Neural cell (in vitro differentiated cells): ENCODE measurements around the gene SYT13. TPM values are rescaled to one million over a fixed set of nuclear protein-coding genes. Genes with fewer than 3 reads are reported as not detected.

Experiments used
- H2AFZ ChIP-seq: fragments of 200-600, 300-800 bp; sonication (generic), shearing (Covaris generic); 2 replicates; pipeline ENCODE4 v1.6.0; 2014; ENCODE audit warnings: low read depth, mild to moderate bottlenecking, antibody characterized with exemption, low read length, moderate library complexity
- H3F3A ChIP-seq: fragments of 200-600 bp; shearing (Covaris generic); 2 replicates; pipeline ENCODE4 v1.6.1; 2016; ENCODE audit warnings: mild to moderate bottlenecking, moderate library complexity, mixed read lengths, antibody characterized with exemption, low read length; ENCODE audit not compliant: insufficient read depth, poor library complexity, severe bottlenecking
- H3K27ac ChIP-seq: fragments of 200-600, 300-800 bp; sonication (generic), shearing (Covaris generic); 2 replicates; pipeline ENCODE4 v1.5.1; 2014; ENCODE audit warnings: mild to moderate bottlenecking, low read length, moderate library complexity
- H3K27me3 ChIP-seq: fragments of 300-800, 200-600 bp; sonication (generic), shearing (Covaris generic); 2 replicates; pipeline ENCODE4 v1.6.0; 2014; ENCODE audit warnings: mild to moderate bottlenecking, low read depth, low read length, moderate library complexity; ENCODE audit not compliant: insufficient read depth
- H3K36me3 ChIP-seq: fragments of 300-800, 200-600 bp; sonication (generic), shearing (Covaris generic); 2 replicates; pipeline ENCODE4 v1.5.1; 2014; ENCODE audit warnings: mild to moderate bottlenecking, antibody characterized with exemption, low read length, moderate library complexity; ENCODE audit not compliant: insufficient read depth
- H3K4me2 ChIP-seq: fragments of 300-800, 200-600 bp; sonication (generic), shearing (Covaris generic); 2 replicates; pipeline ENCODE4 v1.6.0; 2014; ENCODE audit warnings: mild to moderate bottlenecking, low read length
- H3K4me3 ChIP-seq: fragments of 300-800, 200-600 bp; sonication (generic), shearing (Covaris generic); 2 replicates; pipeline ENCODE4 v1.5.1; 2014; ENCODE audit warnings: mild to moderate bottlenecking, low read length, moderate library complexity
- H3K79me2 ChIP-seq: fragments of 200-600 bp; shearing (Covaris generic); replicated peaks from 2 replicates; pipeline ENCODE4 v1.6.0; 2014; ENCODE audit warnings: mild to moderate bottlenecking, low read length, moderate library complexity; ENCODE audit not compliant: insufficient read depth
- H3K9ac ChIP-seq: fragments of 300-800, 200-600 bp; sonication (generic), shearing (Covaris generic); 2 replicates; pipeline ENCODE4 v1.6.1; 2016; ENCODE audit warnings: mild to moderate bottlenecking, low read length, mixed read lengths
- H3K9me2 ChIP-seq: fragments of 200-600 bp; shearing (Covaris generic); 2 replicates; pipeline ENCODE4 v1.6.1; 2016; ENCODE audit warnings: mild to moderate bottlenecking, low read length, mixed read lengths; ENCODE audit not compliant: insufficient read depth
- H3K9me3 ChIP-seq: fragments of 200-600, 300-800 bp; sonication (generic), shearing (Covaris generic); 2 replicates; pipeline ENCODE4 v1.6.1; 2016; ENCODE audit warnings: mild to moderate bottlenecking, mixed run types, low read length, moderate library complexity, mixed read lengths
- H4K20me1 ChIP-seq: fragments of 200-600 bp; shearing (Covaris generic); 2 replicates; pipeline ENCODE4 v1.6.1; 2016; ENCODE audit warnings: mild to moderate bottlenecking, mixed run types; ENCODE audit not compliant: insufficient read depth
- EP300 ChIP-seq: fragments of 450-650 bp; conservative IDR thresholded peaks from 2 replicates; pipeline ENCODE4 v1.6.1; 2014; ENCODE audit warnings: antibody characterized with exemption, mild to moderate bottlenecking, moderate library complexity; ENCODE audit not compliant: poor library complexity, severe bottlenecking
- EZH2 ChIP-seq: fragments of 200-600, 300-800 bp; shearing (Covaris generic), sonication (generic); IDR thresholded peaks from 2 replicates; pipeline ENCODE4 v1.6.1; 2014; ENCODE audit warnings: antibody characterized with exemption, low read length, borderline replicate concordance, mild to moderate bottlenecking; ENCODE audit not compliant: insufficient read depth, poor library complexity, severe bottlenecking
- MXI1 ChIP-seq: fragments of 450-650 bp; conservative IDR thresholded peaks from 2 replicates; pipeline ENCODE4 v1.6.1; 2014; ENCODE audit warnings: antibody characterized with exemption, mild to moderate bottlenecking; ENCODE audit not compliant: poor library complexity, severe bottlenecking
- POLR2AphosphoS5 ChIP-seq: IDR thresholded peaks from 2 replicates; pipeline ENCODE4 v1.6.1; 2012
- RAD21 ChIP-seq: fragments of 450-650 bp; conservative IDR thresholded peaks from 2 replicates; pipeline ENCODE4 v1.6.1; 2014; ENCODE audit warnings: antibody characterized with exemption, mild to moderate bottlenecking, moderate library complexity
- SMC3 ChIP-seq: fragments of 450-650 bp; conservative IDR thresholded peaks from 2 replicates; pipeline ENCODE4 v1.6.1; 2014; ENCODE audit warnings: antibody characterized with exemption, mild to moderate bottlenecking, moderate library complexity; ENCODE audit not compliant: poor library complexity
- TAF1 ChIP-seq: IDR thresholded peaks from 2 replicates; pipeline ENCODE4 v1.6.1; 2012; ENCODE audit warnings: low read depth
- polyA plus RNA-seq: library from polyadenylated mRNA; depleted of rRNA; stranded (reverse); fragments of >200 nt; gene quantifications from 2 replicates; pipeline ENCODE4 v1.2.3, GENCODE V29; 2014
- TF ChIP-seq, protein P1 (sequence below): fragments of 450-650 bp; IDR thresholded peaks from 2 replicates; pipeline ENCODE4 v1.5.1; 2014; ENCODE audit warnings: antibody characterized with exemption, mild to moderate bottlenecking, moderate library complexity; ENCODE audit not compliant: poor library complexity, severe bottlenecking
- TF ChIP-seq, protein P2 (sequence below): IDR thresholded peaks from 2 replicates; pipeline ENCODE4 v1.6.1; 2012; ENCODE audit warnings: borderline replicate concordance

The SYT13 gene
- polyA plus RNA-seq, 1 donor from 2014 or later: 60.8 TPM

DNA sequence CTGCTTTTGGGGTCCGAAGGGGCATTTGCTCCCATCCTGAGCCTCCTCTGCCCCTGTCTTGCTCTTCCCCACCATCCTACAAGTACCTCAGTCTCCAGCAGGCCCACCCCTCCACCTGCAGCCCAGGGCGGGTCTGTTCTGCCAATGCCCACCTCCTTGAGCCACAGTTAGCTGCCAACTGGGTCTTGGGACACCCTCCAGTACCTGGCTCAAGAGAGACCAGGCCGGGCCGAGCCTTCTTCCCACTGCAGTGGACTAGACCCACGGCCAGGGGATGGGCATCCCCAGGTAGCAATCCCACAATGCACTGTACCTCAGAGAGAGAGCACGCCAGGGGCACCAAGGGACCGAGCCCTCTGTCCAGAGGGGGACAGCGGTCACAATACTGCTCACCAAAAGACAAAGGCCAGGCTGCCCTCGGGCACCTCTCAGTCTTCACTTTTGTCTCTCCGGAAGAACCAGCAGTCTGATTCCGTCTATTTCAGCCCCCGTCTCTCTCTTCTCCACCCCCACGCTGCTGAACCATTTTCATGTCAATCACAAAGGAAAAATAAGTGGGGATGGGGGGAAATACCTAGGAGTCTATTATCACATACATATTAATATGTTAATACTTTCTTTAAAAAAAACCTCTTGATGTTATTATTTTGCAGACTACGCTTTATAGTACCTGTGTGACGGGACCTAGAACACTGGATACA, 51.7 kb downstream of the SYT13 start:
- H2AFZ ChIP-seq: no peak overlapping the region
- H3K9me2 ChIP-seq: no peaks in the 10 kb centered on the region
- no peaks in the 10 kb centered on the region for H3F3A ChIP-seq
- H3K79me2 ChIP-seq: no peaks in the 10 kb centered on the region
- no peak for TF ChIP-seq TAF1
- TF ChIP-seq, protein P1, sequence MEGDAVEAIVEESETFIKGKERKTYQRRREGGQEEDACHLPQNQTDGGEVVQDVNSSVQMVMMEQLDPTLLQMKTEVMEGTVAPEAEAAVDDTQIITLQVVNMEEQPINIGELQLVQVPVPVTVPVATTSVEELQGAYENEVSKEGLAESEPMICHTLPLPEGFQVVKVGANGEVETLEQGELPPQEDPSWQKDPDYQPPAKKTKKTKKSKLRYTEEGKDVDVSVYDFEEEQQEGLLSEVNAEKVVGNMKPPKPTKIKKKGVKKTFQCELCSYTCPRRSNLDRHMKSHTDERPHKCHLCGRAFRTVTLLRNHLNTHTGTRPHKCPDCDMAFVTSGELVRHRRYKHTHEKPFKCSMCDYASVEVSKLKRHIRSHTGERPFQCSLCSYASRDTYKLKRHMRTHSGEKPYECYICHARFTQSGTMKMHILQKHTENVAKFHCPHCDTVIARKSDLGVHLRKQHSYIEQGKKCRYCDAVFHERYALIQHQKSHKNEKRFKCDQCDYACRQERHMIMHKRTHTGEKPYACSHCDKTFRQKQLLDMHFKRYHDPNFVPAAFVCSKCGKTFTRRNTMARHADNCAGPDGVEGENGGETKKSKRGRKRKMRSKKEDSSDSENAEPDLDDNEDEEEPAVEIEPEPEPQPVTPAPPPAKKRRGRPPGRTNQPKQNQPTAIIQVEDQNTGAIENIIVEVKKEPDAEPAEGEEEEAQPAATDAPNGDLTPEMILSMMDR: no peak
- no peak for TF ChIP-seq EP300
- TF ChIP-seq EZH2: no peak
- no peak for TF ChIP-seq POLR2AphosphoS5
- TF ChIP-seq SMC3: no peak
- TF ChIP-seq, protein P2, sequence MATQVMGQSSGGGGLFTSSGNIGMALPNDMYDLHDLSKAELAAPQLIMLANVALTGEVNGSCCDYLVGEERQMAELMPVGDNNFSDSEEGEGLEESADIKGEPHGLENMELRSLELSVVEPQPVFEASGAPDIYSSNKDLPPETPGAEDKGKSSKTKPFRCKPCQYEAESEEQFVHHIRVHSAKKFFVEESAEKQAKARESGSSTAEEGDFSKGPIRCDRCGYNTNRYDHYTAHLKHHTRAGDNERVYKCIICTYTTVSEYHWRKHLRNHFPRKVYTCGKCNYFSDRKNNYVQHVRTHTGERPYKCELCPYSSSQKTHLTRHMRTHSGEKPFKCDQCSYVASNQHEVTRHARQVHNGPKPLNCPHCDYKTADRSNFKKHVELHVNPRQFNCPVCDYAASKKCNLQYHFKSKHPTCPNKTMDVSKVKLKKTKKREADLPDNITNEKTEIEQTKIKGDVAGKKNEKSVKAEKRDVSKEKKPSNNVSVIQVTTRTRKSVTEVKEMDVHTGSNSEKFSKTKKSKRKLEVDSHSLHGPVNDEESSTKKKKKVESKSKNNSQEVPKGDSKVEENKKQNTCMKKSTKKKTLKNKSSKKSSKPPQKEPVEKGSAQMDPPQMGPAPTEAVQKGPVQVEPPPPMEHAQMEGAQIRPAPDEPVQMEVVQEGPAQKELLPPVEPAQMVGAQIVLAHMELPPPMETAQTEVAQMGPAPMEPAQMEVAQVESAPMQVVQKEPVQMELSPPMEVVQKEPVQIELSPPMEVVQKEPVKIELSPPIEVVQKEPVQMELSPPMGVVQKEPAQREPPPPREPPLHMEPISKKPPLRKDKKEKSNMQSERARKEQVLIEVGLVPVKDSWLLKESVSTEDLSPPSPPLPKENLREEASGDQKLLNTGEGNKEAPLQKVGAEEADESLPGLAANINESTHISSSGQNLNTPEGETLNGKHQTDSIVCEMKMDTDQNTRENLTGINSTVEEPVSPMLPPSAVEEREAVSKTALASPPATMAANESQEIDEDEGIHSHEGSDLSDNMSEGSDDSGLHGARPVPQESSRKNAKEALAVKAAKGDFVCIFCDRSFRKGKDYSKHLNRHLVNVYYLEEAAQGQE: no peak
- no peak for TF ChIP-seq MXI1
- no peak for TF ChIP-seq RAD21
- no peaks in the 10 kb centered on the region for H3K9me3 ChIP-seq
- no peak overlapping the region for H3K4me3 ChIP-seq
- no peak overlapping the region for H3K4me2 ChIP-seq
- H3K36me3 ChIP-seq: no peaks in the 10 kb centered on the region
- no peaks in the 10 kb centered on the region for H4K20me1 ChIP-seq
- peak overlapping the region; percentile 5 for H3K27ac ChIP-seq
- H3K27me3 ChIP-seq: no peaks in the 10 kb centered on the region
- peak overlapping the region; percentile 11 for H3K9ac ChIP-seq

DNA sequence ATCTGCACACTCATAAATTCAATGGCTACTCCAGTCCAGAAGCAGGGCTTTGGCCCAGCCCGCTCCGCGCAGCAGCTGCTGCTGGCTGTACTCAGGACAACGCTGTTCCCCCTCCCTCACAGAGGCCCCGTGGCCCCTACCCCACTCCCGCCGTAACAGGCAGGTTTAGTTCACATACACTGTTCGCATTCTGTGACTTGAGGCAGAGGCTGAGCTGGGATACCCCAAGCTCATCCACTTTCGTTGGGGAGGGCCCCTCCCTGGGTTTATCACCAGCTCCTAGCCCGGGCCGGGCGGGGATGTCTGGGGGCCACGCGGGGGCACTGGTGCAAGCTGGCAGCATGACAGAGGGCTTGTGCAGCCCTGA, 52.4 kb downstream of the SYT13 start:
- no peak overlapping the region for H3K27ac ChIP-seq
- H3K9me2 ChIP-seq: no peaks in the 10 kb centered on the region
- no peaks in the 10 kb centered on the region for H3K9me3 ChIP-seq
- no peaks in the 10 kb centered on the region for H4K20me1 ChIP-seq
- H3K9ac ChIP-seq: no peak overlapping the region
- no peak overlapping the region for H2AFZ ChIP-seq
- no peak overlapping the region for H3K4me3 ChIP-seq
- no peaks in the 10 kb centered on the region for H3K36me3 ChIP-seq
- no peak overlapping the region for H3K4me2 ChIP-seq
- H3K27me3 ChIP-seq: no peaks in the 10 kb centered on the region
- TF ChIP-seq EZH2 (no peak), TAF1 (no peak), SMC3 (no peak), EP300 (no peak), RAD21 (no peak), POLR2AphosphoS5 (no peak), MXI1 (no peak)
- TF ChIP-seq, protein P2: no peak
- TF ChIP-seq, protein P1: no peak
- H3F3A ChIP-seq: no peaks in the 10 kb centered on the region
- H3K79me2 ChIP-seq: no peaks in the 10 kb centered on the region
